ENCODE results near the gene DBX2.
"Not testable (repeated sequence)": the region's sequence is repeated elsewhere in the genome, so short reads cannot be mapped to it uniquely, and the experiment has no call there.

DBX2 gene

DNA sequence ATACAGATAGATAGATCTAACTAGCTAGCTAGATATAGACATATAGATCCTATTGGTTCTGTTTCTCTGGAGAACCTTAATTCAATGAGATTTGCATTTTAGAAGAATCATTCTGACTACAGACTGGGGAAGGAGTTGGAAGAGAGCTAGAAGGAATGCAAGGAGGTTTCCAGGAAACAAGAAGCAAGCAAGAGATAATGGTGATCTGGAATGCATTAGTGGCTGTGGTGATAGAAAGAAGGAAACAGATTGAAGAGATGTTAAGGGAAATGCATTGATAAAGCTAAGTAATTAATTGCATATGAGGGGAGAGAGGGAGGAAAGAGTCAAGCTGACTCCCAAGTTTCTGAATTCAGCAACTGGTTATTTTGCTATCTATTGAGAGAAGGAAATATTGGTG, 42.7 kb downstream of the DBX2 start:
- DNase-seq: no peak

DNA sequence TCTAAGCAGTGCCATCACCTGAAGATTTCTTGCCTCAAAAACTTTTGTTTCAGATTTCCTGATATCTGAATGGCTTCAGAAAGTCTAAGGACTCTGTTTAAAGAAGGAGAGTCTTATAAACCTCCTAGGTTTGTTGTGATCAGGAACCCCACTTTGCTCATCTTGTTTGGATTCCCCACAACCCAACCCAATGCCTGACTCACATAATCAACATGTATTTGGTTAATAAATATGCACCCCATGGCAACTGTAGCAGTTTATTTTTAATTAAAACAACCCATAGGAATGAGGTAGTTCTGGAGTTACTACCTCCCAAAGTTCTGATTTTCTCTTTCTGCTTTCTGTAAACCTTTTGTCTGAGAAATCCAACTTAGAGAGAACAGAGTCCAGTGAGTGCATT, 51.5 kb downstream of the DBX2 start:
- no peak for DNase-seq

DNA sequence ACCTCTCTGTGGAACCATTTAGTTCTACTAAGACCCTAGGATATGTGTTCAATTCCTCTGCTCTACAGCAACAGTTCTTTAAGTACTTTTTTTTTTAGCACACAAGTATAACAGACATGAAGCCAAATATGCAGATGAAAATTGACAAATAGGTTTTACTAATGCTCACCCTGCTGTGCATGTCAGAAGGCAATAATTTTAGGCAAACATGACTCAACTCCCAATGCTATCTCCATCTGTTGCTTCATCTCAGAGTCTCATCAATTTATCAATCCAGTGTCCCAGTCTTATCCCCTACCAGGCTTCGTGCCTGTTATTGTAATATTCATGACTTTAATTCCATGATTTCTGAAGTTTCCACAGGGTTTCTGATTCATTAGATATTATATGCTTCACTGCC, 57.7 kb downstream of the DBX2 start:
- DNase-seq: no peak

DNA sequence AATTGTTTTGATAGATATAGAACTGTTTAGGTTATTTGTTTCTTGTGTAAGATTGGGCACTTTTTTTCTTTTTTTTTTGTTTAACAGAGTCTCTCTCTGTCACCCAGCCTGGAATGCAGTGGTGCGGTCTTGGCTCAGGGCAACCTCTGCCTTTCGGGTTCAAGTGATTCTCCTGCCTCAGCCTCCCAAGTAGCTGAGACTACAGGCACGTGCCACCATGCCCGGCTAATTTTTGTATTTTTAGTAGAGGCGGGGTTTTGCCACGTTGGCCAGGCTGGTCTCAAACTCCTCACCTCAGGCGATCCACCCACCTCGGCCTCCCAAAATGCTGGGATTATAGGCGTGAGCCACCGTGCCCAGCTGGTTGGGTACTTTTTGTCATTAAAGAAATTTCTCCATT, 66.0 kb downstream of the DBX2 start:
- DNase-seq: not testable (repeated sequence)

GRCh38 chr12:44979918-44980317, 71.0 kb downstream of the DBX2 start:
- no peak for DNase-seq

GRCh38 chr12:44976246-44976645, 74.7 kb downstream of the DBX2 start:
- DNase-seq: no peak

GRCh38 chr12:44972746-44973421, 78.0 kb downstream of the DBX2 start:
- peak; percentile 37 for DNase-seq

- no peak for DNase-seq
Observed at GRCh38 chr12:44968965-44969364, 81.9 kb downstream of the DBX2 start.
